Lower lobe of right lung (tissue), 2 donors: ENCODE measurements around the gene SEC31B. TPM values are rescaled to one million over a fixed set of nuclear protein-coding genes. Genes with fewer than 3 reads are reported as not detected.

Experiments used
- ATAC-seq, 2 donors: fragments of 200-7000 bp; cut with Tn5 transposase; one replicate each; pipeline ENCODE4 v1.9.1; 2020 to 2022; ENCODE audit warnings: mild to moderate bottlenecking in 2 of 2, moderate library complexity in 2 of 2
- DNase-seq: peaks from one replicate; pipeline ENCODE4 v3.0.0-alpha.2; 2020
- H3K27ac ChIP-seq: fragments of 200-600 bp; one replicate; pipeline ENCODE4 v1.8.0; 2022
- H3K27me3 ChIP-seq: fragments of 200-600 bp; one replicate; pipeline ENCODE4 v1.8.0; 2022; ENCODE audit warnings: low read depth
- H3K36me3 ChIP-seq: fragments of 200-600 bp; one replicate; pipeline ENCODE4 v1.8.0; 2022; ENCODE audit warnings: mild to moderate bottlenecking
- H3K4me1 ChIP-seq: fragments of 200-600 bp; one replicate; pipeline ENCODE4 v1.8.0; 2022
- H3K4me3 ChIP-seq: fragments of 200-600 bp; one replicate; pipeline ENCODE4 v1.8.0; 2022; ENCODE audit warnings: mild to moderate bottlenecking
- H3K9me3 ChIP-seq: fragments of 200-600 bp; one replicate; pipeline ENCODE4 v1.8.0; 2022
- CTCF ChIP-seq: fragments of 200-600 bp; IDR thresholded peaks from one replicate; pipeline ENCODE4 v1.8.0; 2022; ENCODE audit warnings: antibody characterized with exemption, mild to moderate bottlenecking
- intact Hi-C: fragments of 100-400 bp; cut with DNase I; formaldehyde crosslinking; loops from one replicate; pipeline ENCODE4 v1.11.0; 2022
- total RNA-seq: library from RNA; stranded (reverse); fragmentation: NEBNext Ultra II Directional; extraction: Animal tissue kit (Norgen Biotek cat#: 25700); gene quantifications from one replicate; pipeline ENCODE4 v1.2.1, GENCODE V29; 2021
- donor health status: DM: no; HTN: yes; CAD: no; lungs with severe emphysema.

The SEC31B gene
- total RNA-seq, 1 donor from 2014 or later: 16.0 TPM

DNA sequence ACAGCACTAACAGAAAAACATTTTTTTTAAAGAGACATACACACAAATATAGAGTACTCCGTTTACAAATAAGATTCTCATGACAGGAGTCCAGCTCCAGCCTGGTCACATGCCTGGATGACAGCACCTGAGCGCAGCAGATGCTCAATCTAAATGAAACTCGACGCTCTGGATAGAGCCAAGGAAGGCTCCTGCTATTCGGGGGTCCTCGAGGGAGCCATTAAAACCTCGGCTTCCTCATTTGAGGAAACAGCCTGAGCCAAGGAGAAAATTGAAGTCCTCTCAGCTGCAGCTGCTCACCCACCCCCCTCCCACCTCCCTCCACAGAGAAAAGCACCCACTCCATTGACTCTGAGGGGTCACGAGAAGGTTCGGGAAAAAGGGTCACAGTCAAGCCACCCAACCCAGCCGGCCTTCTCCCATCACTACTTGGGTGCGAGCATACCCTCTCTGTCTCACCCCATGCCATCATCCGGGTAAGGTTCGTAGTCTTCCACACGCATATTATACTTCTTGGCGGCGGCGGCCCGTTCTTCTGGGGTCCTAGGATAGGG, 9.3 kb upstream of the SEC31B start:
- Histone ChIP-seq H3K9me3 (no peaks in the 10 kb centered on the region), H3K4me3 (peak overlapping the region; percentile 90), H3K27ac (peak overlapping the region; percentile 78), H3K27me3 (no peaks in the 10 kb centered on the region), H3K4me1 (peaks cover 19% of the 10 kb centered on the region), H3K36me3 (peaks cover 32% of the 10 kb centered on the region)
- intact Hi-C loops: no loop called here
- ATAC-seq (no peak), DNase-seq (peak; percentile 46)
- TF ChIP-seq CTCF: no peak

DNA sequence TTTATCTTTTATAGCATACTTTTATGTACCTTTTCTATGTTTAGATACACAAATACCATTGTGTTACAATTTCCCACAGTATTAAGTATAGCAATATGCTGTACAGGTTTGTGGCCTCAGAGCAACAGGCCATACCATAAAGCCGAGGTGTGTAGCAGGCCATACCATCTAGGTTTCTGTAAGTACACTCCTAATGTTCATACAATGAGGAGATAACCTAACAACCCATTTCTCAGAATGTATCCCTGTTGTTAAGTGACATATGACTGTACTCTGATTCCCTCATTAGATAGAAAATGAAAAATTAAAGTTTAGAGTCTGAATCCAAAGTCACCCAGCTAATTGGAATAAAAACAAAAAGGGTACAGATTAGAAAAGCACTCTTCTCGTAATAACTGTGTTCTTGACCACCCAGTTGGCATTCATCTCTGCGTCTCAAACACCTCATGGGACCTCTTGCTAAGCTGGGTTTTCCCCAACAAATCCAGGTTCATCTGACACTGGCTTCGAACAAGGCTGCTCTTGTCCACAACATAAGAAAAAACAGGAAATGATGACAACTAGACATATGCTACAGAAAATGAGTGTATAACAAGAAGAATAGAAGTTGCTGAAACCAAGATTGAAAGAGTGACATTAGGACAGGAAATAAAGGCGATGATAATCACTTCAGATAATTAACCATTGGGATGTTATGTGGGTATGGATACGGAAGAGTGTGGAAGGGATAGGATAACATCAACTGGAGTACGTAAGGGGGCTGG, 8.6 kb upstream of the SEC31B start:
- Histone ChIP-seq H3K36me3 (peaks cover 39% of the 10 kb centered on the region), H3K4me3 (peak overlapping the region; percentile 90), H3K4me1 (peaks cover 19% of the 10 kb centered on the region), H3K27ac (no peak overlapping the region), H3K27me3 (no peaks in the 10 kb centered on the region), H3K9me3 (no peaks in the 10 kb centered on the region)
- intact Hi-C loops: no loop called here
- ATAC-seq: no peak
- no peak for TF ChIP-seq CTCF
- no peak for DNase-seq

DNA sequence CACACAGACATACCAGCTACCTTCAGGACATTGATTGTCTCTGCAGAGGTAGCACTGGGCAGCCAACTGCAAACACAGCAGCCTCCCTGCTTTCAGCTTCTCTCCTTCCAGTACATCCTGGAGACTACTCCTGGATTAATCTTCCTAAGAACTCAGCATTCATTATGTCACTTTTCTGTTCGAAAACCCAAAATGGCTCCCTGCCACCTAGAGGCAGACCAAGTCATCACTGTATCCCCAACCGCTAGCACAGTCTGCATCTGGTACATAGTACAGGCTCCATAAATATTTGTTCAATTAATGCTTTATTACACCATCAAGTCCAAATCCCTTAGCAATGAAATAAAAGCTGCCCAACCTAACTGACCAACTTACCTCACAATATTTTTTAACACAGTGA, 5.0 kb upstream of the SEC31B start:
- no peak for ATAC-seq
- no peak for TF ChIP-seq CTCF
- no peak for DNase-seq
- Histone ChIP-seq H3K4me3 (no peak overlapping the region), H3K36me3 (peaks cover 46% of the 10 kb centered on the region), H3K27me3 (no peaks in the 10 kb centered on the region), H3K4me1 (peaks cover 17% of the 10 kb centered on the region), H3K27ac (no peak overlapping the region), H3K9me3 (no peaks in the 10 kb centered on the region)
- intact Hi-C loops: no loop called here

GRCh38 chr10:100524206-100524605, 4.5 kb upstream of the SEC31B start:
- no peak overlapping the region for H3K27ac ChIP-seq
- H3K27me3 ChIP-seq: no peaks in the 10 kb centered on the region
- TF ChIP-seq CTCF: no peak
- H3K9me3 ChIP-seq: no peaks in the 10 kb centered on the region
- DNase-seq (no peak), ATAC-seq (no peak)
- H3K36me3 ChIP-seq: peaks cover 46% of the 10 kb centered on the region
- H3K4me3 ChIP-seq: no peak overlapping the region
- H3K4me1 ChIP-seq: peaks cover 22% of the 10 kb centered on the region
- intact Hi-C loops: no loop called here

DNA sequence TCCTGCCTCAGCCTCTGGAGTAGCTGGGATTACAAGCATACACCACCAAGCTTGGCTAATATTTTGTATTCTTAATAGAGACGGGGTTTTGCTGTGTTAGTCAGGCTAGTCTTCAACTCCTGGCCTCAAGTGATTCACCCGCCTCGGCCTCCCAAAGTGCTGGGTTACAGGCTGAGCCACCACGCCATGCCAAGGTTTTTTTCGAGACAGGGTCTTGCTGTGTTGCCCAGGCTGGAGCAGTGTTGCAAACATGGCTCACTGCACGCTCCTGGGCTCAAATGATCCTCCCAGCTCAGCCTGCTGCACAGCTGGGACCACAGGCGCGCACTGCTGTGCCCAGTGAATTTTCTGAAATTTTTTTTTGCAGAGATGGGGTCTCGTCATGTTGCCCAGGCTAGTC, 3.3 kb upstream of the SEC31B start:
- Histone ChIP-seq H3K36me3 (peaks cover 46% of the 10 kb centered on the region), H3K27me3 (no peaks in the 10 kb centered on the region), H3K4me1 (peaks cover 19% of the 10 kb centered on the region), H3K9me3 (no peaks in the 10 kb centered on the region), H3K27ac (no peak overlapping the region), H3K4me3 (no peak overlapping the region)
- TF ChIP-seq CTCF: no peak
- no peak for DNase-seq
- intact Hi-C loops: no loop called here
- ATAC-seq: no peak
